Mucosa of descending colon (tissue), 3 donors: ENCODE data around the gene ETV4. TPM values are rescaled to one million over a fixed set of nuclear protein-coding genes. Genes with fewer than 3 reads are reported as not detected.

ENCODE experiments used
- ATAC-seq: fragments of 200-7000 bp; cut with Tn5 transposase; one replicate; pipeline ENCODE4 v1.9.1; 2020; ENCODE audit warnings: mild to moderate bottlenecking, moderate library complexity
- DNase-seq, 3 donors: peaks; one replicate each; pipeline ENCODE4 v3.0.0-alpha.2; 2020
- H3K36me3 ChIP-seq: fragments of 200-600 bp; one replicate; pipeline ENCODE4 v1.8.0; 2021; ENCODE audit warnings: low read depth, mild to moderate bottlenecking
- H3K4me1 ChIP-seq: fragments of 200-600 bp; one replicate; pipeline ENCODE4 v1.8.0; 2021; ENCODE audit warnings: low read depth, mild to moderate bottlenecking
- H3K4me3 ChIP-seq: fragments of 200-600 bp; one replicate; pipeline ENCODE4 v1.8.0; 2021; ENCODE audit warnings: mild to moderate bottlenecking
- H3K9me3 ChIP-seq: fragments of 200-600 bp; one replicate; pipeline ENCODE4 v1.8.0; 2021; ENCODE audit warnings: mild to moderate bottlenecking
- CTCF ChIP-seq: fragments of 200-600 bp; IDR thresholded peaks from one replicate; pipeline ENCODE4 v1.8.0; 2022; ENCODE audit warnings: antibody characterized with exemption, mild to moderate bottlenecking
- intact Hi-C, 2 donors: fragments of 100-400 bp; cut with DNase I in 1 of 2; cut with micrococcal nuclease in 1 of 2; formaldehyde crosslinking; loops; one replicate each; pipeline versions ENCODE4 v1.11.0 to v1.11.1; 2022; cut with DNase I, micrococcal nuclease
- total RNA-seq, 3 donors: library from RNA; stranded (reverse); fragmentation: NEBNext Ultra II Directional in 2 of 3; extraction: Animal tissue kit (Norgen Biotek cat#: 25700) in 2 of 3; gene quantifications; one replicate each; pipeline versions ENCODE4 v1.2.1 to v1.2.4, GENCODE V29; 2021 to 2023
- donor health status: DM: no; HTN: no; CAD: no; lungs with moderate emphysema.
- donor health status: DM: no; HTN: no; CAD: no.
- donor health status: DM: no; HTN: yes; CAD: no.

The ETV4 gene
- total RNA-seq, 3 donors from 2014 or later: 0.67 to 0.72 (median 0.70) TPM

GRCh38 chr17:43543300-43543699, 2.8 kb downstream of the ETV4 start:
- no peaks in the 10 kb centered on the region for H3K9me3 ChIP-seq

GRCh38 chr17:43542859-43543258, 3.3 kb downstream of the ETV4 start:
- ATAC-seq: no peak
- TF ChIP-seq CTCF: no peak
- no peak overlapping the region for H3K4me3 ChIP-seq
- H3K36me3 ChIP-seq: no peaks in the 10 kb centered on the region
- H3K4me1 ChIP-seq: peaks cover 18% of the 10 kb centered on the region
- no peak for DNase-seq
- H3K9me3 ChIP-seq: no peaks in the 10 kb centered on the region
- intact Hi-C loops: no loop called here

More at GRCh38 chr17:43543300-43543699, 2.8 kb downstream of the ETV4 start:
- H3K36me3 ChIP-seq: no peaks in the 10 kb centered on the region
- no peak for DNase-seq
- no peak overlapping the region for H3K4me3 ChIP-seq
- intact Hi-C loops: no loop called here
- TF ChIP-seq CTCF: no peak
- H3K4me1 ChIP-seq: peaks cover 18% of the 10 kb centered on the region
- ATAC-seq: no peak

- ATAC-seq (no peak), DNase-seq (no peak)
- intact Hi-C loops: no loop called here
- Histone ChIP-seq H3K4me1 (peaks cover 7% of the 10 kb centered on the region), H3K4me3 (no peak overlapping the region), H3K36me3 (no peaks in the 10 kb centered on the region), H3K9me3 (no peaks in the 10 kb centered on the region)
- no peak for TF ChIP-seq CTCF
Observed at GRCh38 chr17:43540821-43541674, 5.1 kb downstream of the ETV4 start.

GRCh38 chr17:43536236-43536992, 9.7 kb downstream of the ETV4 start:
- TF ChIP-seq CTCF: no peak
- ATAC-seq: no peak
- H3K4me1 ChIP-seq: peaks cover 8% of the 10 kb centered on the region
- intact Hi-C loops: no loop called here
- no peaks in the 10 kb centered on the region for H3K36me3 ChIP-seq
- DNase-seq: no peak
- no peaks in the 10 kb centered on the region for H3K9me3 ChIP-seq
- no peak overlapping the region for H3K4me3 ChIP-seq

GRCh38 chr17:43534909-43535308, 11.2 kb downstream of the ETV4 start:
- H3K4me3 ChIP-seq: no peak overlapping the region
- TF ChIP-seq CTCF: no peak
- intact Hi-C loops: no loop called here
- peaks cover 9% of the 10 kb centered on the region for H3K4me1 ChIP-seq
- ATAC-seq (no peak), DNase-seq (no peak)
- H3K9me3 ChIP-seq: no peaks in the 10 kb centered on the region
- H3K36me3 ChIP-seq: no peaks in the 10 kb centered on the region
